ENCODE measurements around the gene TFB2M. TPM values are rescaled to one million over a fixed set of nuclear protein-coding genes. Genes with fewer than 3 reads are reported as not detected.

The TFB2M gene
- total and polyA plus RNA-seq, 2 of the 13 experiments (the other 11 are each of a cell fraction or from before 2014, with no cell fraction given): 15.7 to 31.4 TPM

- peak; percentile 66 for TF ChIP-seq PAXIP1 (CRISPR knock-in tag; conservative IDR thresholded peaks at IDR 0.05)
- peak; percentile 67; the same call in 1 of the 2 replicates for TF ChIP-seq MLX (CRISPR knock-in tag; IDR thresholded peaks at IDR 0.05)
- no peak for TF ChIP-seq MZF1 (CRISPR knock-in tag; IDR thresholded peaks at IDR 0.05; ENCODE audit: borderline replicate concordance)
- no peak; the same call in 1 of the 2 replicates for TF ChIP-seq MAF1 (CRISPR knock-in tag; IDR thresholded peaks at IDR 0.05; ENCODE audit: borderline replicate concordance)
- TF ChIP-seq BCL3 (CRISPR knock-in tag; IDR thresholded peaks at IDR 0.05): no peak; the same call in 1 of the 2 replicates
- TF ChIP-seq ZNF784 (CRISPR knock-in tag; IDR thresholded peaks at IDR 0.05; ENCODE audit: borderline replicate concordance): no peak
- TF ChIP-seq ZHX1 (CRISPR knock-in tag; IDR thresholded peaks at IDR 0.05; ENCODE audit: low read depth): no peak
- 0 out of 2 replicates have a peak, but pooled peaks have one; percentile 32 for TF ChIP-seq FOXO1 (CRISPR knock-in tag; IDR thresholded peaks at IDR 0.05)
- TF ChIP-seq SIX4 (CRISPR knock-in tag; IDR thresholded peaks at IDR 0.05): no peak
- no peak for TF ChIP-seq ZFYVE20 (CRISPR knock-in tag; IDR thresholded peaks at IDR 0.05; ENCODE audit: borderline replicate concordance, low read depth)
- TF ChIP-seq CENPT (CRISPR knock-in tag; IDR thresholded peaks at IDR 0.05; ENCODE audit: low read depth): no peak
- no peak for TF ChIP-seq REXO4 (CRISPR knock-in tag; IDR thresholded peaks at IDR 0.05; ENCODE audit: borderline replicate concordance)
- TF ChIP-seq ZNF891 (CRISPR knock-in tag; IDR thresholded peaks at IDR 0.05): no peak
- 0 out of 2 replicates have a peak, but pooled peaks have one; percentile 43 for TF ChIP-seq ZBTB43 (CRISPR knock-in tag; conservative IDR thresholded peaks at IDR 0.05)
- TF ChIP-seq ZNF160 (CRISPR knock-in tag; IDR thresholded peaks at IDR 0.05): peak; percentile 73
- TF ChIP-seq TBX3 (IDR thresholded peaks at IDR 0.05; ENCODE audit: borderline replicate concordance): no peak
- TF ChIP-seq ETV5 (CRISPR knock-in tag; IDR thresholded peaks at IDR 0.05; ENCODE audit: borderline replicate concordance): peak; percentile 85
- TF ChIP-seq HOXA7 (CRISPR knock-in tag; IDR thresholded peaks at IDR 0.05): no peak
These were observed at the start of gene TFB2M, which contains the start of gene CNST (continued) for GRCh38 chr1:246566128-246566812.
